ENCODE data around the gene KATNBL1. TPM values are rescaled to one million over a fixed set of nuclear protein-coding genes. Genes with fewer than 3 reads are reported as not detected.
"Not testable (repeated sequence)": the region's sequence is repeated elsewhere in the genome, so short reads cannot be mapped to it uniquely, and the experiment has no call there.

The KATNBL1 gene
- total and polyA plus RNA-seq, 9 of the 15 experiments (the other 6 are each of a cell fraction or from before 2014, with no cell fraction given): 6.6 to 46.0 (median 24.0) TPM

DNA sequence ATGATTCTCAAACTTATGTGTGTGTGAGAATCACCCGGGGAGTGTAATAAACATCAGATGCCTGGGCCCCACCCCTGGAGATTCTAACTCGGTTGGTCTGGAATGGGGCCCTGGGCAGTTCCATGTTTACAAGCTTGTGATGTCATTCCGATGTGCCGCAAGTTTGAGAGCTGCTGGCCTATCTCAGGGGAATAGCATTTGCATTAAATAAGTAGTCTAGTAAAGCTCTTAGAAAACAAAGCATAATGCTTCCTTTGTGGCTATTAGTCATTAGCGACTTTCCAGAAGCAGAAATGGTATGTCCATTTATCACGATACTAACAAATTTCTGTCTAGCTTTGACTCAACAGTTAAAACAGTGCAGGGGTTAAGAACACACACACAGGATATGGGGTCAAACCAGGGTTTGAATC, 87.1 kb downstream of the KATNBL1 start:
- H3K36me3 ChIP-seq (ENCODE audit: control insufficient read depth, insufficient read depth, low read length): no peaks in the 10 kb centered on the region
- DNase-seq (ENCODE audit: extremely low read depth in 1 of 4, low spot score in 3 of 4): no peak
- no peak overlapping the region for H3K27ac ChIP-seq (ENCODE audit: extremely low read depth, low read depth, low read length)
- intact Hi-C loops (cut with micrococcal nuclease): no loop called here
- H3K27me3 ChIP-seq (ENCODE audit: control insufficient read depth in 2 of 2, insufficient read depth in 2 of 2, low read length in 2 of 2): no peaks in the 10 kb centered on the region
- H3K9ac ChIP-seq (ENCODE audit: insufficient read depth in 1 of 2, low read depth in 2 of 2, low read length in 2 of 2): no peak overlapping the region
- H2AFZ ChIP-seq (ENCODE audit: low read depth, low read length): no peak overlapping the region
- WGBS (ENCODE audit: insufficient coverage, low coverage, missing lambda C conversion rate): 56% methylated on average over 6 of the region's 6 CpGs
- in situ Hi-C loops (cut with MboI): no loop called here
- H3K9me3 ChIP-seq (replicated peaks; ENCODE audit: control insufficient read depth, insufficient read depth, low read depth, low read length): no peaks in the 10 kb centered on the region
- CTCF ChIA-PET (ENCODE audit: low intra/inter-chr PET ratio): interaction anchor here (0.7 kb wide), 1 partner anchor 152 kb away, joined by 3 read pairs; no protein-coding TSS in a partner anchor
- no peak overlapping the region for H3K4me3 ChIP-seq
- no peaks in the 10 kb centered on the region for H3K79me2 ChIP-seq (ENCODE audit: control insufficient read depth, insufficient read depth, low read length)
- no peaks in the 10 kb centered on the region for H4K20me1 ChIP-seq (replicated peaks; ENCODE audit: control insufficient read depth, insufficient read depth, low read length)
- H3K4me2 ChIP-seq (ENCODE audit: insufficient read depth, low read length): no peak overlapping the region
- no peak for ATAC-seq
- BruUV-seq (replicated peaks): no TSS peak
- FAIRE-seq: no peak
- no peaks in the 10 kb centered on the region for H3K9me1 ChIP-seq (ENCODE audit: control insufficient read depth, insufficient read depth, low read length)
- POLR2A ChIA-PET: interaction anchor here (0.6 to 1.6 kb wide), 3 partner anchors 10 to 134 kb away, joined by 3 to 4 read pairs (median 3); no protein-coding TSS in a partner anchor
- H3K4me1 ChIP-seq (replicated peaks in 1 of 2; ENCODE audit: control insufficient read depth in 2 of 2, insufficient read depth in 2 of 2, low read length in 2 of 2): no peaks in the 10 kb centered on the region
- TF ChIP-seq, protein P1, sequence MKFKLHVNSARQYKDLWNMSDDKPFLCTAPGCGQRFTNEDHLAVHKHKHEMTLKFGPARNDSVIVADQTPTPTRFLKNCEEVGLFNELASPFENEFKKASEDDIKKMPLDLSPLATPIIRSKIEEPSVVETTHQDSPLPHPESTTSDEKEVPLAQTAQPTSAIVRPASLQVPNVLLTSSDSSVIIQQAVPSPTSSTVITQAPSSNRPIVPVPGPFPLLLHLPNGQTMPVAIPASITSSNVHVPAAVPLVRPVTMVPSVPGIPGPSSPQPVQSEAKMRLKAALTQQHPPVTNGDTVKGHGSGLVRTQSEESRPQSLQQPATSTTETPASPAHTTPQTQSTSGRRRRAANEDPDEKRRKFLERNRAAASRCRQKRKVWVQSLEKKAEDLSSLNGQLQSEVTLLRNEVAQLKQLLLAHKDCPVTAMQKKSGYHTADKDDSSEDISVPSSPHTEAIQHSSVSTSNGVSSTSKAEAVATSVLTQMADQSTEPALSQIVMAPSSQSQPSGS (CRISPR knock-in tag; IDR thresholded peaks at IDR 0.05): no peak
- TF ChIP-seq ZNF830 (CRISPR knock-in tag; IDR thresholded peaks at IDR 0.05): no peak
- no peak for TF ChIP-seq POLR2AphosphoS5 (IDR thresholded peaks at IDR 0.05; ENCODE audit: control insufficient read depth, insufficient read depth, low read depth, low read length)
- TF ChIP-seq LARP7 (IDR thresholded peaks at IDR 0.05): no peak
- TF ChIP-seq, protein P2, sequence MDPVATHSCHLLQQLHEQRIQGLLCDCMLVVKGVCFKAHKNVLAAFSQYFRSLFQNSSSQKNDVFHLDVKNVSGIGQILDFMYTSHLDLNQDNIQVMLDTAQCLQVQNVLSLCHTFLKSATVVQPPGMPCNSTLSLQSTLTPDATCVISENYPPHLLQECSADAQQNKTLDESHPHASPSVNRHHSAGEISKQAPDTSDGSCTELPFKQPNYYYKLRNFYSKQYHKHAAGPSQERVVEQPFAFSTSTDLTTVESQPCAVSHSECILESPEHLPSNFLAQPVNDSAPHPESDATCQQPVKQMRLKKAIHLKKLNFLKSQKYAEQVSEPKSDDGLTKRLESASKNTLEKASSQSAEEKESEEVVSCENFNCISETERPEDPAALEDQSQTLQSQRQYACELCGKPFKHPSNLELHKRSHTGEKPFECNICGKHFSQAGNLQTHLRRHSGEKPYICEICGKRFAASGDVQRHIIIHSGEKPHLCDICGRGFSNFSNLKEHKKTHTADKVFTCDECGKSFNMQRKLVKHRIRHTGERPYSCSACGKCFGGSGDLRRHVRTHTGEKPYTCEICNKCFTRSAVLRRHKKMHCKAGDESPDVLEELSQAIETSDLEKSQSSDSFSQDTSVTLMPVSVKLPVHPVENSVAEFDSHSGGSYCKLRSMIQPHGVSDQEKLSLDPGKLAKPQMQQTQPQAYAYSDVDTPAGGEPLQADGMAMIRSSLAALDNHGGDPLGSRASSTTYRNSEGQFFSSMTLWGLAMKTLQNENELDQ (CRISPR knock-in tag; IDR thresholded peaks at IDR 0.05; ENCODE audit: borderline replicate concordance): no peak
- no peak for TF ChIP-seq SAFB2 (IDR thresholded peaks at IDR 0.05; ENCODE audit: borderline replicate concordance, low read depth, low read length, severe bottlenecking)
- TF ChIP-seq ZFX (CRISPR knock-in tag; IDR thresholded peaks at IDR 0.05): no peak

DNA sequence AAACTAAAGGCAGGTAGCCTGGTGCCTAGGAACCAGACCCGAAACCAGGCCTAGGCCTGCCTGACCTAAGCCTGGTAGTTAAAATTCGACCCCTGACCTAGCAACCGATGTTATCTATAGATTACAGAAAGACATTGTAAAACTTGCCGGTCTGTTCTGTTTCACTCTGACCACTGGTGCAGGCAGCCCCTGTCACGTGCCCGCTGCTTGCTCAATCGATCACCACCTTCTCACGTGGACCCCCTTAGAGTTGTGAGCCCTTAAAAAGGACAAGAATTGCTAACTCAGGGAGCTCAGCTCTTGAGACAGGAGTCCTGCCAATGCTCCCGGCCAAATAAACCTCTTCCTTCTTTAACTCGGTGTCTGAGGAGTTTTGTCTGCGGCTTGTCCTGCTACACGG, 88.1 kb downstream of the KATNBL1 start:
- ATAC-seq; H4K20me1 ChIP-seq (replicated peaks; ENCODE audit: control insufficient read depth, insufficient read depth, low read length); H3K9me1 ChIP-seq (ENCODE audit: control insufficient read depth, insufficient read depth, low read length); H3K79me2 ChIP-seq (ENCODE audit: control insufficient read depth, insufficient read depth, low read length); H3K4me2 ChIP-seq (ENCODE audit: insufficient read depth, low read length); CTCF ChIA-PET (ENCODE audit: low intra/inter-chr PET ratio); H3K36me3 ChIP-seq (ENCODE audit: control insufficient read depth, insufficient read depth, low read length); in situ Hi-C loops (cut with MboI); FAIRE-seq; H3K27ac ChIP-seq (ENCODE audit: extremely low read depth, low read depth, low read length); POLR2A ChIA-PET; H3K4me1 ChIP-seq (replicated peaks in 1 of 2; ENCODE audit: control insufficient read depth in 2 of 2, insufficient read depth in 2 of 2, low read length in 2 of 2); H3K27me3 ChIP-seq (ENCODE audit: control insufficient read depth in 2 of 2, insufficient read depth in 2 of 2, low read length in 2 of 2); BruUV-seq (replicated peaks); intact Hi-C loops (cut with micrococcal nuclease); DNase-seq (ENCODE audit: extremely low read depth in 1 of 4, low spot score in 3 of 4); H3K9ac ChIP-seq (ENCODE audit: insufficient read depth in 1 of 2, low read depth in 2 of 2, low read length in 2 of 2); H3K4me3 ChIP-seq; H2AFZ ChIP-seq (ENCODE audit: low read depth, low read length); H3K9me3 ChIP-seq (replicated peaks; ENCODE audit: control insufficient read depth, insufficient read depth, low read depth, low read length): not testable (repeated sequence)
- WGBS (ENCODE audit: insufficient coverage, low coverage, missing lambda C conversion rate): 70% methylated on average over 11 of the region's 12 CpGs

All from K562 (cell line).